Measurements from ENCODE around the gene CYREN. TPM values are rescaled to one million over a fixed set of nuclear protein-coding genes. Genes with fewer than 3 reads are reported as not detected.

The CYREN gene
- total and polyA plus RNA-seq, 2 experiments from 2014 or later, result 43.3 to 45.9 TPM

GRCh38 chr7:135200821-135201331 lies 30.4 kb upstream of the CYREN start:
- H3K36me3 ChIP-seq, result peaks cover 13% of the 10 kb centered on the region
- DNase-seq (ENCODE audit: low read depth in 1 of 2, low spot score in 1 of 2), result no peak
- H3K4me3 ChIP-seq, result no peak overlapping the region
- H3K9me3 ChIP-seq (ENCODE audit: low read depth), result no peaks in the 10 kb centered on the region
- H3K27me3 ChIP-seq, result no peaks in the 10 kb centered on the region
- peak overlapping the region; percentile 36 for H3K27ac ChIP-seq
- no peak for TF ChIP-seq CTCF (IDR thresholded peaks at IDR 0.05; ENCODE audit: low read depth, low read length)
- H3K4me1 ChIP-seq (ENCODE audit: low read depth), result peaks cover 12% of the 10 kb centered on the region

- peaks cover 21% of the 10 kb centered on the region for H3K36me3 ChIP-seq
- peaks cover 12% of the 10 kb centered on the region for H3K4me1 ChIP-seq (ENCODE audit: low read depth)
- H3K27ac ChIP-seq, result no peak overlapping the region
- H3K4me3 ChIP-seq, result no peak overlapping the region
- H3K27me3 ChIP-seq, result no peaks in the 10 kb centered on the region
- TF ChIP-seq CTCF (IDR thresholded peaks at IDR 0.05; ENCODE audit: low read depth, low read length), result no peak
- no peaks in the 10 kb centered on the region for H3K9me3 ChIP-seq (ENCODE audit: low read depth)
- DNase-seq (ENCODE audit: low read depth in 1 of 2, low spot score in 1 of 2), result no peak
These were observed 28.9 kb upstream of the CYREN start for GRCh38 chr7:135199439-135199838.

- H3K27ac ChIP-seq, result no peak overlapping the region
- no peaks in the 10 kb centered on the region for H3K27me3 ChIP-seq
- no peaks in the 10 kb centered on the region for H3K9me3 ChIP-seq (ENCODE audit: low read depth)
- TF ChIP-seq CTCF (IDR thresholded peaks at IDR 0.05; ENCODE audit: low read depth, low read length), result no peak
- peaks cover 12% of the 10 kb centered on the region for H3K4me1 ChIP-seq (ENCODE audit: low read depth)
- no peak overlapping the region for H3K4me3 ChIP-seq
- peaks cover 19% of the 10 kb centered on the region for H3K36me3 ChIP-seq
- no peak for DNase-seq (ENCODE audit: low read depth in 1 of 2, low spot score in 1 of 2)
These were observed 27.6 kb upstream of the CYREN start for GRCh38 chr7:135197906-135198655.

GRCh38 chr7:135197343-135197742 lies 26.8 kb upstream of the CYREN start:
- no peaks in the 10 kb centered on the region for H3K9me3 ChIP-seq (ENCODE audit: low read depth)
- H3K4me3 ChIP-seq, result no peak overlapping the region
- peaks cover 23% of the 10 kb centered on the region for H3K36me3 ChIP-seq
- DNase-seq (ENCODE audit: low read depth in 1 of 2, low spot score in 1 of 2), result no peak
- no peak for TF ChIP-seq CTCF (IDR thresholded peaks at IDR 0.05; ENCODE audit: low read depth, low read length)
- no peaks in the 10 kb centered on the region for H3K27me3 ChIP-seq
- no peak overlapping the region for H3K27ac ChIP-seq
- H3K4me1 ChIP-seq (ENCODE audit: low read depth), result peaks cover 12% of the 10 kb centered on the region

GRCh38 chr7:135195968-135196629 lies 25.6 kb upstream of the CYREN start:
- TF ChIP-seq CTCF (IDR thresholded peaks at IDR 0.05; ENCODE audit: low read depth, low read length), result no peak
- Histone ChIP-seq H3K27me3 (no peaks in the 10 kb centered on the region), H3K9me3 (ENCODE audit: low read depth) (no peaks in the 10 kb centered on the region), H3K27ac (no peak overlapping the region), H3K4me3 (no peak overlapping the region), H3K36me3 (peaks cover 23% of the 10 kb centered on the region), H3K4me1 (ENCODE audit: low read depth) (peaks cover 8% of the 10 kb centered on the region)
- no peak for DNase-seq (ENCODE audit: low read depth in 1 of 2, low spot score in 1 of 2)

Data from cardiac muscle cell (in vitro differentiated cells and primary cell).